Hematopoietic multipotent progenitor cell (in vitro differentiated cells): ENCODE results near the gene ACOT13. TPM values are rescaled to one million over a fixed set of nuclear protein-coding genes. Genes with fewer than 3 reads are reported as not detected.

Source experiments
- total RNA-seq: library from RNA; depleted of rRNA; stranded (reverse); fragments of >200 nt; gene quantifications from one replicate; pipeline ENCODE4 v1.2.3, GENCODE V29; 2012

The ACOT13 gene
- total RNA-seq, 1 donor: 3.8 TPM

Other genes starting within 250 kb of the ACOT13 start
- 3.0 TPM for gene GPLD1, start 177.5 kb upstream of the ACOT13 start, total RNA-seq
- 14.5 TPM for gene ALDH5A1, start 172.1 kb upstream of the ACOT13 start, total RNA-seq
- gene KIAA0319, start 20.9 kb upstream of the ACOT13 start, total RNA-seq: under 0.01 TPM
- 11.8 TPM for gene TDP2, start 178 bp upstream of the ACOT13 start, total RNA-seq
- 41.7 TPM for gene C6orf62, start 52.1 kb downstream of the ACOT13 start, total RNA-seq
- 13.5 TPM for gene GMNN, start 107.9 kb downstream of the ACOT13 start, total RNA-seq
- 0.54 TPM for gene ARMH2, start 131.8 kb downstream of the ACOT13 start, total RNA-seq